HEK293T (cell line): ENCODE results near the gene NEK1.
"Not testable (repeated sequence)": the region's sequence is repeated elsewhere in the genome, so short reads cannot be mapped to it uniquely, and the experiment has no call there.

Source experiments
- CTCF ChIA-PET: fragments of 350-600 bp; formaldehyde crosslinking; extraction: SDS; loops from one replicate; lab custom pipeline; 2021; ENCODE audit warnings: antibody characterized with exemption, inconsistent platforms; lab: Yijun Ruan, JAX
- POLR2A ChIA-PET: fragments of 350-600 bp; formaldehyde crosslinking; extraction: SDS; loops from one replicate; lab custom pipeline; 2020; ENCODE audit warnings: antibody characterized with exemption, inconsistent platforms; lab: Yijun Ruan, JAX
- DNase-seq: peaks from one replicate; pipeline ENCODE4 v3.0.0; 2012; ENCODE audit warnings: mixed read lengths; ENCODE audit errors: extremely low spot score
- ARNT ChIP-seq: fragments of 450-650 bp; IDR thresholded peaks from 2 replicates; pipeline ENCODE4 v1.6.1; 2017; ENCODE audit warnings: mild to moderate bottlenecking
- BHLHE40 ChIP-seq: fragments of 450-650 bp; IDR thresholded peaks from 2 replicates; pipeline ENCODE4 v1.6.1; 2016; ENCODE audit warnings: mild to moderate bottlenecking, moderate library complexity, borderline replicate concordance
- CTBP1 ChIP-seq: fragments of 450-650 bp; IDR thresholded peaks from 2 replicates; pipeline ENCODE4 v1.6.1; 2016; ENCODE audit warnings: borderline replicate concordance
- ELF4 ChIP-seq: fragments of 450-650 bp; IDR thresholded peaks from 2 replicates; pipeline ENCODE4 v1.6.1; 2017; ENCODE audit warnings: antibody characterized with exemption
- FOXA1 ChIP-seq: fragments of 450-650 bp; IDR thresholded peaks from 2 replicates; pipeline ENCODE4 v1.6.1; 2016; ENCODE audit warnings: mild to moderate bottlenecking
- FOXK2 ChIP-seq: fragments of 450-650 bp; IDR thresholded peaks from 2 replicates; pipeline ENCODE4 v1.6.1; 2016; ENCODE audit warnings: mild to moderate bottlenecking
- FOXM1 ChIP-seq: fragments of 450-650 bp; IDR thresholded peaks from 2 replicates; pipeline ENCODE4 v1.6.1; 2017; ENCODE audit warnings: mild to moderate bottlenecking, borderline replicate concordance
- HDGF ChIP-seq: fragments of 450-650 bp; IDR thresholded peaks from 2 replicates; pipeline ENCODE4 v1.6.1; 2017; ENCODE audit warnings: antibody characterized with exemption, borderline replicate concordance
- L3MBTL2 ChIP-seq: fragments of 450-650 bp; conservative IDR thresholded peaks from 2 replicates; pipeline ENCODE4 v1.6.1; 2016; ENCODE audit warnings: mild to moderate bottlenecking
- LEF1 ChIP-seq: fragments of 450-650 bp; IDR thresholded peaks from 2 replicates; pipeline ENCODE4 v1.6.1; 2017; ENCODE audit warnings: mild to moderate bottlenecking, borderline replicate concordance
- NFRKB ChIP-seq: fragments of 450-650 bp; IDR thresholded peaks from 2 replicates; pipeline ENCODE4 v1.6.1; 2016; ENCODE audit warnings: mild to moderate bottlenecking, moderate library complexity
- PKNOX1 ChIP-seq: fragments of 450-650 bp; IDR thresholded peaks from 2 replicates; pipeline ENCODE4 v1.6.1; 2016
- SP1 ChIP-seq: fragments of 450-650 bp; IDR thresholded peaks from 2 replicates; pipeline ENCODE4 v1.6.1; 2017
- SUZ12 ChIP-seq: fragments of 450-650 bp; IDR thresholded peaks from 2 replicates; pipeline ENCODE4 v1.6.1; 2016; ENCODE audit warnings: mild to moderate bottlenecking
- TARDBP ChIP-seq: fragments of 450-650 bp; IDR thresholded peaks from 2 replicates; pipeline ENCODE4 v1.6.1; 2016
- ZNF384 ChIP-seq: fragments of 450-650 bp; IDR thresholded peaks from 2 replicates; pipeline ENCODE4 v1.6.1; 2016

NEK1 gene

GRCh38 chr4:169530048-169530447 is 82.3 kb downstream of the NEK1 start:
- ChIA-PET POLR2A (no interaction called here), CTCF (no interaction called here)
- TF ChIP-seq HDGF (no peak), PKNOX1 (no peak), ARNT (no peak), SP1 (no peak), ELF4 (no peak), L3MBTL2 (no peak), FOXM1 (no peak), FOXA1 (no peak), FOXK2 (no peak), LEF1 (no peak), CTBP1 (no peak), SUZ12 (no peak), NFRKB (no peak), ZNF384 (no peak), BHLHE40 (no peak), TARDBP (no peak)
- DNase-seq = no peak

- ChIA-PET CTCF (interaction anchor here (0.6 kb wide), 1 partner anchor 455 kb away, joined by 4 read pairs; no protein-coding TSS in a partner anchor), POLR2A (no interaction called here)
- DNase-seq = no peak
- TF ChIP-seq FOXM1 (no peak), BHLHE40 (no peak), CTBP1 (no peak), LEF1 (no peak), SUZ12 (no peak), SP1 (no peak), ELF4 (no peak), NFRKB (no peak), ARNT (no peak), PKNOX1 (no peak), FOXA1 (no peak), ZNF384 (no peak), TARDBP (no peak), FOXK2 (no peak), HDGF (no peak), L3MBTL2 (no peak)
These were observed 88.6 kb downstream of the NEK1 start for GRCh38 chr4:169523796-169524195.

GRCh38 chr4:169510617-169511016 is 101.8 kb downstream of the NEK1 start:
- TF ChIP-seq ELF4 (no peak), LEF1 (no peak), CTBP1 (no peak), PKNOX1 (no peak), L3MBTL2 (no peak), TARDBP (no peak), FOXM1 (no peak), ARNT (no peak), FOXA1 (no peak), SUZ12 (no peak), BHLHE40 (no peak), HDGF (no peak), SP1 (no peak), FOXK2 (no peak), ZNF384 (no peak), NFRKB (no peak)

GRCh38 chr4:169506903-169507302 is 105.5 kb downstream of the NEK1 start:
- TF ChIP-seq BHLHE40 (no peak), ZNF384 (no peak), TARDBP (no peak), SUZ12 (no peak), LEF1 (no peak), SP1 (no peak), FOXA1 (no peak), ARNT (no peak), HDGF (no peak), L3MBTL2 (no peak), PKNOX1 (no peak), NFRKB (no peak)
- ChIA-PET CTCF (no interaction called here), POLR2A (no interaction called here)
- no peak for DNase-seq

More at GRCh38 chr4:169510617-169511016, 101.8 kb downstream of the NEK1 start:
- ChIA-PET POLR2A (no interaction called here), CTCF (no interaction called here)
- DNase-seq = no peak

GRCh38 chr4:169499907-169500306 is 112.5 kb downstream of the NEK1 start:
- CTCF ChIA-PET = interaction anchor here (0.6 kb wide), 1 partner anchor 704 kb away, joined by 5 read pairs; no protein-coding TSS in a partner anchor
- POLR2A ChIA-PET, DNase-seq: not testable (repeated sequence)

- POLR2A ChIA-PET, CTCF ChIA-PET, DNase-seq: not testable (repeated sequence)
These were observed 118.1 kb downstream of the NEK1 start for GRCh38 chr4:169494234-169494633.
